Natural killer cell (primary cell): Measurements from ENCODE around the gene IFNA6. TPM values are rescaled to one million over a fixed set of nuclear protein-coding genes. Genes with fewer than 3 reads are reported as not detected.
A peak's percentile ranks its signal among the peaks of the same experiment; 100 is the strongest.

Experiments used
- ATAC-seq, 3 donors: fragments of 150-1000 bp in 2 of 3; fragments of 200-7000 bp in 1 of 3; cut with Tn5 transposase; 1 replicate in 1 of 3; 2 replicates in 2 of 3; pipeline ENCODE4 v1.10.0; 2021; ENCODE audit warnings: mild to moderate bottlenecking in 2 of 3, moderate library complexity in 2 of 3
- DNase-seq, 2 donors: peaks; one replicate each; pipeline versions ENCODE4 v3.0.0 to v3.0.0-alpha.2; 2013 to 2021; ENCODE audit warnings: mixed read lengths in 1 of 2
- H3K27ac ChIP-seq: one replicate; pipeline ENCODE4 v1.5.1; 2013; ENCODE audit warnings: mild to moderate bottlenecking, low read length
- H3K27me3 ChIP-seq: one replicate; pipeline ENCODE4 v1.6.1; 2013; ENCODE audit warnings: low read length; ENCODE audit not compliant: control insufficient read depth, insufficient read depth
- H3K36me3 ChIP-seq: one replicate; pipeline ENCODE4 v1.6.1; 2013; ENCODE audit warnings: low read length; ENCODE audit not compliant: control insufficient read depth, insufficient read depth
- H3K4me1 ChIP-seq: one replicate; pipeline ENCODE4 v1.6.1; 2013; ENCODE audit warnings: low read length; ENCODE audit not compliant: control insufficient read depth, insufficient read depth
- H3K4me3 ChIP-seq: one replicate; pipeline ENCODE4 v1.5.1; 2013; ENCODE audit warnings: low read length
- H3K9me3 ChIP-seq: one replicate; pipeline ENCODE4 v1.6.1; 2013; ENCODE audit warnings: low read length; ENCODE audit not compliant: control insufficient read depth, insufficient read depth
- H3K27ac Mint-ChIP-seq, 2 donors: one replicate each; pipeline ENCODE4 v1.8.0; 2022; ENCODE audit warnings: mild to moderate bottlenecking in 2 of 2, mixed read lengths in 2 of 2, moderate library complexity in 1 of 2
- H3K27me3 Mint-ChIP-seq, 2 donors: one replicate each; pipeline ENCODE4 v1.8.0; 2022; ENCODE audit warnings: low read depth in 2 of 2, mixed read lengths in 2 of 2
- H3K36me3 Mint-ChIP-seq: one replicate; pipeline ENCODE4 v1.8.0; 2022; ENCODE audit warnings: mixed read lengths
- H3K4me1 Mint-ChIP-seq, 2 donors: one replicate each; pipeline ENCODE4 v1.8.0; 2022; ENCODE audit warnings: mixed read lengths in 2 of 2
- H3K4me3 Mint-ChIP-seq: one replicate; pipeline ENCODE4 v1.8.0; 2022; ENCODE audit warnings: mild to moderate bottlenecking, moderate library complexity, mixed read lengths
- H3K9me3 Mint-ChIP-seq, 2 donors: one replicate each; pipeline ENCODE4 v1.8.0; 2022; ENCODE audit warnings: mixed read lengths in 2 of 2
- WGBS: methylation state at CpG from one replicate; pipeline ENCODE4 v1.1.7; 2013; ENCODE audit warnings: missing lambda C conversion rate; ENCODE audit not compliant: insufficient coverage; 5-methylcytosine and 5-hydroxymethylcytosine counted together
- intact Hi-C: fragments of 100-400 bp; cut with micrococcal nuclease; formaldehyde crosslinking; loops from one replicate; pipeline ENCODE4 v1.14.2; 2022
- total RNA-seq, 4 donors: library from RNA; stranded (reverse); fragments of 120-200 nt in 1 of 4; gene quantifications; one replicate each; pipeline versions ENCODE4 v1.2.3 to v1.2.4, GENCODE V29; 2013 to 2022
- TF ChIP-seq, protein P1 (sequence below): fragments of 200-600 bp; IDR thresholded peaks from one replicate; pipeline ENCODE4 v1.8.0; 2022; ENCODE audit warnings: antibody characterized with exemption

The IFNA6 gene
- total RNA-seq, 3 donors from 2014 or later (not counting 1 experiment from before 2014, with no cell fraction given), result not detected

DNA sequence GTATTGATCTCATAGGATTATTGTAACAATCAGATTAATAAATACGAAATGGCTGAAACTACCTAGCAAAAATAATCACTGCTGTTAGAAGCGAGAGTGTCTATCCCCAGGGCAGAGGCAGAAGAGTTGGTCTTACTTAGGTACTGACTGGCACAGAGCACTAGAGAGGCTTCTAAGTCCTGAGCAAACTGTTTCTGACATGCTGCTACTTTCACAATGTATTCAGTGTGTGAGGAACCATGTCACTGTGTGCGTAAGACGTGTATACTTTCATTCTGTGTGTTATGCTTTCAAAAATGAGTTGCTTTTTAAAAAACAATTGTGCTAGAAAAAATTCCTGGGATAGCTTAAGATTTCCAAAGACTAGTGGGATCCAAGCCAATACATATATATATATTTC, 10.0 kb downstream of the IFNA6 start:
- no peaks in the 10 kb centered on the region for H3K36me3 Mint-ChIP-seq
- H3K4me3 Mint-ChIP-seq, result no peak overlapping the region
- no peaks in the 10 kb centered on the region for H3K36me3 ChIP-seq
- H3K27me3 ChIP-seq, result no peaks in the 10 kb centered on the region
- H3K4me1 ChIP-seq, result no peaks in the 10 kb centered on the region
- peaks cover 0 to 6% of the 10 kb centered on the region in 2 donors for H3K4me1 Mint-ChIP-seq
- ATAC-seq (no peak), DNase-seq (no peak)
- 96% methylated on average over 4 of the region's 4 CpGs for WGBS
- TF ChIP-seq, protein P1, sequence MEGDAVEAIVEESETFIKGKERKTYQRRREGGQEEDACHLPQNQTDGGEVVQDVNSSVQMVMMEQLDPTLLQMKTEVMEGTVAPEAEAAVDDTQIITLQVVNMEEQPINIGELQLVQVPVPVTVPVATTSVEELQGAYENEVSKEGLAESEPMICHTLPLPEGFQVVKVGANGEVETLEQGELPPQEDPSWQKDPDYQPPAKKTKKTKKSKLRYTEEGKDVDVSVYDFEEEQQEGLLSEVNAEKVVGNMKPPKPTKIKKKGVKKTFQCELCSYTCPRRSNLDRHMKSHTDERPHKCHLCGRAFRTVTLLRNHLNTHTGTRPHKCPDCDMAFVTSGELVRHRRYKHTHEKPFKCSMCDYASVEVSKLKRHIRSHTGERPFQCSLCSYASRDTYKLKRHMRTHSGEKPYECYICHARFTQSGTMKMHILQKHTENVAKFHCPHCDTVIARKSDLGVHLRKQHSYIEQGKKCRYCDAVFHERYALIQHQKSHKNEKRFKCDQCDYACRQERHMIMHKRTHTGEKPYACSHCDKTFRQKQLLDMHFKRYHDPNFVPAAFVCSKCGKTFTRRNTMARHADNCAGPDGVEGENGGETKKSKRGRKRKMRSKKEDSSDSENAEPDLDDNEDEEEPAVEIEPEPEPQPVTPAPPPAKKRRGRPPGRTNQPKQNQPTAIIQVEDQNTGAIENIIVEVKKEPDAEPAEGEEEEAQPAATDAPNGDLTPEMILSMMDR, result no peak
- H3K9me3 ChIP-seq, result no peaks in the 10 kb centered on the region
- H3K4me3 ChIP-seq, result no peak overlapping the region
- intact Hi-C loops, result no loop called here
- H3K27ac Mint-ChIP-seq, result no peak overlapping the region
- H3K27me3 Mint-ChIP-seq, result peaks cover 29 to 33% of the 10 kb centered on the region in 2 donors
- no peaks in the 10 kb centered on the region for H3K9me3 Mint-ChIP-seq
- H3K27ac ChIP-seq, result no peak overlapping the region

DNA sequence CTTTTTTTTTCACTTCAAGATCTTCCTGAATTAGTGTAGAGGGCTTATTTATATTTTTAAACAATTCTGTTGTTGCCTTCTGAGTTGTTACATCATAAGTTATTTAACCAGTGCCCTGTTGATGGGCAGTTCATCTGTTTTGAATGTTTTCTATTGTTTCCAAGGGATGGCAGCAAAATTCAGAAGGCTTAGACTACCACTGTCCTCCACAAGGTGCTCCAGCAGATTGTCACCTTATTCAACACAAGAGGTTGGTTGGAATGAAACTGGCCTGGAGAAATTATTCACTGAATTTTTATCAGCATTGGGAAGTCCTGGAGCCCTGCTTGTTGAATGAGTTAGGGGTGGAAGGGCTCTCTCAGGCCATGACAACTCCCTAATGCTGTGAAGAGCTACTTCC, 14.2 kb downstream of the IFNA6 start:
- Mint-ChIP-seq H3K36me3 (no peaks in the 10 kb centered on the region), H3K4me3 (peak overlapping the region; percentile 90), H3K27ac (peak overlapping the region; percentile 91), H3K4me1 (peaks cover 34 to 35% of the 10 kb centered on the region in 2 donors), H3K27me3 (peaks cover 8 to 9% of the 10 kb centered on the region in 2 donors), H3K9me3 (no peaks in the 10 kb centered on the region)
- DNase-seq (peak in 1 of 2 donors; percentile 19), ATAC-seq (no peak)
- Histone ChIP-seq H3K4me1 (peaks cover 8% of the 10 kb centered on the region), H3K27me3 (no peaks in the 10 kb centered on the region), H3K36me3 (peaks cover 2% of the 10 kb centered on the region), H3K9me3 (no peaks in the 10 kb centered on the region), H3K27ac (no peak overlapping the region), H3K4me3 (no peak overlapping the region)
- intact Hi-C loops, result no loop called here
- TF ChIP-seq, protein P1, result no peak

DNA sequence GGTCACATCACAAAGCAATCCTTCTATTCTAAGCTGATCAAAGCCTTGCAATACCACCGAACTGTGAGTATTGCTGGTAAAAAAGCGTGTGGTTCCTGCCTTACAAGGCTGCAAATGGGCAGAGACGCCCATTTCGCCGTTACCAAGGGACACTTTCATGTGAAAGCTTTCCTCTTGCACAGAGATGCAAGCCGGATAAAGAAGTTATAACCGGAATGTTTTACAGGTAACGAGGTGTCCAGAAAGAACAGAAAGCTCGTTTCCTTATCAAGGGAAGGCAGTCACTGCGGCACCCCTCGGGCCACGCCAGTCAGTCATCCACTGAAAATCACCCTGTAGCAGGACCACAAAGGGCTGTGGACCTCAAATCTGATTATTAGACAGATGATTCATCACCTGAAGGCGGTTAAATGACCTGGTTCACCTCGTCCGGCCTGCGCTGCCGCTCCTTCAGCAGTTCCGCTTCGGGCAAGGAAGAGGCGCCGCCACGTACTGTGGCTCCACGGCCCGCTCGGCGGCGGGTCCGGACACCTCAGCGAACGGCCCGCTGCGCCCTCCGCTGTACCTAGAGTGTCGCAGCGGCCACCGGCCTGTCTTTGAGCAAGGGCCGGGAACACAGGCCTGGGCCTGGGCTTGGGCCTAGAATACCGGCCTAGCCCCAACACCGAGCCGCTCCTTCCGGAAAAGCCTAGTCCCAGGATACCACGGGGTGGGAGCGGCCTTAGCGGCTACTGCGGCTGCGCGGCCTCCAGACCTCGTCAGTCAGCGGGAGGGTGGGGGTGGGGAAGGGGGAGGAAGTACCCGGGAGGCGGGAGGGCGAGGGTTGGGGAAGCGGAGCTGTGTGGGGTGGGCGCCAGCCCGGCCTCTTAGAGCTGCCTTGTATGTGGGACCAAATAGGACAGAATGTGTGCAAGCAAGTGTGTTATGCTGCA, 15.7 kb downstream of the IFNA6 start, which contains the start of gene KLHL9:
TSS of gene KLHL9 (minus strand) at position 704 of the 932 bp plus-strand sequence. CDS start at position 159, 545 bp downstream.
- DNase-seq (peak; percentile 81 to 93), ATAC-seq (peak; percentile 87 to 91 (median 90))
- H3K4me1 Mint-ChIP-seq, result peaks cover 45 to 48% of the 10 kb centered on the region in 2 donors
- peak within 1 kb of the TSS; percentile 91 for H3K27ac Mint-ChIP-seq
- intact Hi-C loops, result loop anchor here (5.0 kb wide), 1 partner anchor 467 kb away; the partner anchor contains the start of gene MTAP
- H3K27me3 ChIP-seq, result no peaks in the 10 kb centered on the region
- no peaks in the 10 kb centered on the region for H3K9me3 ChIP-seq
- peaks cover 4% of the 10 kb centered on the region for H3K36me3 ChIP-seq
- peaks cover 8 to 9% of the 10 kb centered on the region in 2 donors for H3K27me3 Mint-ChIP-seq
- peaks cover 8% of the 10 kb centered on the region for H3K4me1 ChIP-seq
- H3K4me3 ChIP-seq, result peak within 1 kb of the TSS; percentile 74
- H3K9me3 Mint-ChIP-seq, result no peaks in the 10 kb centered on the region
- TF ChIP-seq, protein P1, result no peak
- under 1% methylated on average over 55 of the region's 55 CpGs for WGBS
- no peaks in the 10 kb centered on the region for H3K36me3 Mint-ChIP-seq
- H3K27ac ChIP-seq, result peak within 1 kb of the TSS; percentile 93
- peak within 1 kb of the TSS; percentile 94 for H3K4me3 Mint-ChIP-seq
